ENCODE data around the gene ZNF714.

- TF ChIP-seq, protein P1, sequence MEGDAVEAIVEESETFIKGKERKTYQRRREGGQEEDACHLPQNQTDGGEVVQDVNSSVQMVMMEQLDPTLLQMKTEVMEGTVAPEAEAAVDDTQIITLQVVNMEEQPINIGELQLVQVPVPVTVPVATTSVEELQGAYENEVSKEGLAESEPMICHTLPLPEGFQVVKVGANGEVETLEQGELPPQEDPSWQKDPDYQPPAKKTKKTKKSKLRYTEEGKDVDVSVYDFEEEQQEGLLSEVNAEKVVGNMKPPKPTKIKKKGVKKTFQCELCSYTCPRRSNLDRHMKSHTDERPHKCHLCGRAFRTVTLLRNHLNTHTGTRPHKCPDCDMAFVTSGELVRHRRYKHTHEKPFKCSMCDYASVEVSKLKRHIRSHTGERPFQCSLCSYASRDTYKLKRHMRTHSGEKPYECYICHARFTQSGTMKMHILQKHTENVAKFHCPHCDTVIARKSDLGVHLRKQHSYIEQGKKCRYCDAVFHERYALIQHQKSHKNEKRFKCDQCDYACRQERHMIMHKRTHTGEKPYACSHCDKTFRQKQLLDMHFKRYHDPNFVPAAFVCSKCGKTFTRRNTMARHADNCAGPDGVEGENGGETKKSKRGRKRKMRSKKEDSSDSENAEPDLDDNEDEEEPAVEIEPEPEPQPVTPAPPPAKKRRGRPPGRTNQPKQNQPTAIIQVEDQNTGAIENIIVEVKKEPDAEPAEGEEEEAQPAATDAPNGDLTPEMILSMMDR (IDR thresholded peaks at IDR 0.05 in 2 of 3, conservative IDR thresholded peaks at IDR 0.05 in 1 of 3; ENCODE audit: borderline replicate concordance in 1 of 3, insufficient read depth in 1 of 3, low read depth in 2 of 3, low read length in 2 of 3) = no peak
- TF ChIP-seq ZFX (IDR thresholded peaks at IDR 0.05) = no peak
- no peak for TF ChIP-seq CEBPB (IDR thresholded peaks at IDR 0.05; ENCODE audit: low read depth)
- no peak for TF ChIP-seq CBX3 (IDR thresholded peaks at IDR 0.05; ENCODE audit: low read depth)
- TF ChIP-seq RAD21 (IDR thresholded peaks at IDR 0.05; ENCODE audit: low read depth) = no peak
- no peak for TF ChIP-seq REST (IDR thresholded peaks at IDR 0.05; ENCODE audit: low read depth)
Measured at GRCh38 chr19:21101521-21102242, 19.7 kb downstream of the ZNF714 start.

Measured in HCT116 (cell line).